Measurements from ENCODE around the gene PACS1.
"Not testable (repeated sequence)": the region's sequence is repeated elsewhere in the genome, so short reads cannot be mapped to it uniquely, and the experiment has no call there.

- TF ChIP-seq CTCF (optimal IDR thresholded peaks at IDR 0.05 in 1 of 3, IDR thresholded peaks at IDR 0.05 in 1 of 3, conservative IDR thresholded peaks at IDR 0.05 in 1 of 3; ENCODE audit: extremely low read depth in 1 of 3, insufficient read depth in 2 of 3, low read length in 3 of 3); EZH2 (IDR thresholded peaks at IDR 0.05; ENCODE audit: low read length): not testable (repeated sequence)
Observed at GRCh38 chr11:66092125-66092524, 22.1 kb downstream of the PACS1 start.
